PFSK-1 (cell line): Measurements from ENCODE around the gene AREL1.

Experiments used
- FOXP2 ChIP-seq: optimal IDR thresholded peaks from 2 replicates; pipeline ENCODE3; 2011; ENCODE audit warnings: borderline replicate concordance, control low read depth, inconsistent platforms; ENCODE audit not compliant: insufficient read depth; ENCODE audit errors: extremely low read length, extremely low read depth
- POLR2AphosphoS5 ChIP-seq: IDR thresholded peaks from 2 replicates; pipeline ENCODE4 v1.6.1; 2012; ENCODE audit warnings: low read depth, mild to moderate bottlenecking, control low read depth, low read length, moderate library complexity
- REST ChIP-seq, 2 experiments: IDR thresholded peaks; 2 replicates each; pipeline versions ENCODE4 v1.6.1 to v1.8.0; 2011 to 2012; ENCODE audit warnings: low read depth in 2 of 2, low read length in 2 of 2, control low read depth in 1 of 2, inconsistent platforms in 1 of 2, mild to moderate bottlenecking in 1 of 2, moderate library complexity in 1 of 2; ENCODE audit not compliant: insufficient read depth in 1 of 2
- SIN3A ChIP-seq: IDR thresholded peaks from 2 replicates; pipeline ENCODE4 v1.6.1; 2012; ENCODE audit warnings: mild to moderate bottlenecking, low read length, moderate library complexity, borderline replicate concordance; ENCODE audit not compliant: insufficient read depth
- TAF1 ChIP-seq: IDR thresholded peaks from 2 replicates; pipeline ENCODE4 v1.6.1; 2012; ENCODE audit warnings: low read length, control low read depth, borderline replicate concordance; ENCODE audit not compliant: insufficient read depth

AREL1 gene

GRCh38 chr14:74647678-74648461, 65.0 kb downstream of the AREL1 start:
- TF ChIP-seq REST (IDR thresholded peaks at IDR 0.05; ENCODE audit: insufficient read depth in 1 of 2, low read depth in 2 of 2, low read length in 2 of 2) (no peak), TAF1 (no peak), POLR2AphosphoS5 (no peak), SIN3A (no peak), FOXP2 (no peak)

- TF ChIP-seq SIN3A (no peak), POLR2AphosphoS5 (no peak), REST (IDR thresholded peaks at IDR 0.05; ENCODE audit: insufficient read depth in 1 of 2, low read depth in 2 of 2, low read length in 2 of 2) (no peak), FOXP2 (no peak)
Observed at GRCh38 chr14:74647061-74647677, 65.7 kb downstream of the AREL1 start.

GRCh38 chr14:74645756-74646470, 67.0 kb downstream of the AREL1 start:
- no peak for TF ChIP-seq SIN3A

- TF ChIP-seq SIN3A (no peak), POLR2AphosphoS5 (no peak), TAF1 (no peak), FOXP2 (no peak), REST (IDR thresholded peaks at IDR 0.05; ENCODE audit: insufficient read depth in 1 of 2, low read depth in 2 of 2, low read length in 2 of 2) (no peak)
Observed at GRCh38 chr14:74645244-74645643, 67.6 kb downstream of the AREL1 start.

GRCh38 chr14:74641601-74642391, 71.1 kb downstream of the AREL1 start:
- TF ChIP-seq SIN3A (no peak), REST (IDR thresholded peaks at IDR 0.05; ENCODE audit: insufficient read depth in 1 of 2, low read depth in 2 of 2, low read length in 2 of 2) (no peak), FOXP2 (no peak), TAF1 (no peak), POLR2AphosphoS5 (no peak)
